HepG2 (cell line): ENCODE results near the gene PBX1.

ENCODE experiments used
- ATF3 ChIP-seq: sonication (generic); formaldehyde crosslinking; IDR thresholded peaks from 2 replicates; pipeline ENCODE4 v1.4.0; 2020; ENCODE audit warnings: missing genetic modification reagents
- FOXP1 ChIP-seq, 2 experiments: fragments of 450-650 bp in 1 of 2; IDR thresholded peaks; 2 replicates each; pipeline ENCODE4 v1.6.1; 2017 to 2018; ENCODE audit warnings: antibody characterized with exemption in 1 of 2
- IRF9 ChIP-seq: sonication (generic); formaldehyde crosslinking; IDR thresholded peaks from 2 replicates; pipeline ENCODE4 v1.8.0; 2022; ENCODE audit warnings: missing genetic modification reagents, mild to moderate bottlenecking, borderline replicate concordance
- MTA3 ChIP-seq: sonication (generic); formaldehyde crosslinking; IDR thresholded peaks from 2 replicates; pipeline ENCODE4 v1.4.0; 2020; ENCODE audit warnings: missing genetic modification reagents
- PATZ1 ChIP-seq: sonication (generic); formaldehyde crosslinking; IDR thresholded peaks from 2 replicates; pipeline ENCODE4 v1.4.0; 2020; ENCODE audit warnings: missing genetic modification reagents
- ZNF276 ChIP-seq: sonication (generic); formaldehyde crosslinking; IDR thresholded peaks from 2 replicates; pipeline ENCODE4 v1.4.0; 2020; ENCODE audit warnings: mild to moderate bottlenecking, low read depth, missing genetic modification reagents
- ZSCAN22 ChIP-seq: sonication (generic); formaldehyde crosslinking; IDR thresholded peaks from 2 replicates; pipeline ENCODE4 v1.4.0; 2020; ENCODE audit warnings: mild to moderate bottlenecking, missing genetic modification reagents

- TF ChIP-seq ZNF276: no peak
- TF ChIP-seq PATZ1 (CRISPR knock-in tag): no peak
- TF ChIP-seq IRF9 (CRISPR knock-in tag): no peak
- no peak for TF ChIP-seq MTA3 (CRISPR knock-in tag)
- TF ChIP-seq FOXP1 (IDR thresholded peaks at IDR 0.05): no peak
- no peak for TF ChIP-seq FOXP1 (CRISPR knock-in tag; IDR thresholded peaks at IDR 0.05)
- TF ChIP-seq ATF3 (CRISPR knock-in tag): no peak
- TF ChIP-seq ZSCAN22: no peak
Measured at GRCh38 chr1:164561007-164561406, 2.0 kb downstream of the PBX1 start.
